Neutrophil (primary cell): ENCODE data around the gene DIDO1.

Experiments
- H3K27ac ChIP-seq: fragments of 200-600 bp; sonication (generic); 2 replicates; pipeline ENCODE4 v1.5.1; 2016; ENCODE audit warnings: mild to moderate bottlenecking, moderate library complexity
- H3K27me3 ChIP-seq: fragments of 200-600 bp; sonication (generic); 2 replicates; pipeline ENCODE4 v1.6.0; 2016; ENCODE audit warnings: mild to moderate bottlenecking
- H3K36me3 ChIP-seq: fragments of 200-600 bp; sonication (generic); 2 replicates; pipeline ENCODE4 v1.5.1; 2017
- H3K4me1 ChIP-seq, 2 experiments: fragments of 200-600 bp in 1 of 2; sonication (generic) in 1 of 2; 1 replicate in 1 of 2; 2 replicates in 1 of 2; pipeline versions ENCODE4 v1.5.1 to v1.6.1; 2013 to 2016; ENCODE audit warnings: low read depth in 1 of 2, low read length in 1 of 2, mild to moderate bottlenecking in 1 of 2, moderate library complexity in 1 of 2; ENCODE audit not compliant: control insufficient read depth in 1 of 2, insufficient read depth in 1 of 2
- H3K4me3 ChIP-seq, 2 experiments: fragments of 200-600 bp in 1 of 2; sonication (generic) in 1 of 2; 1 replicate in 1 of 2; 2 replicates in 1 of 2; pipeline ENCODE4 v1.5.1; 2013 to 2016; ENCODE audit warnings: low read depth in 1 of 2, low read length in 1 of 2, mild to moderate bottlenecking in 1 of 2, moderate library complexity in 1 of 2
- H3K9me3 ChIP-seq: fragments of 200-600 bp; sonication (generic); 2 replicates; pipeline ENCODE4 v1.5.1; 2016
- CTCF ChIP-seq: fragments of 200-600 bp; sonication (generic); IDR thresholded peaks from 2 replicates; pipeline ENCODE4 v1.5.1; 2016; ENCODE audit warnings: antibody characterized with exemption

DIDO1 gene

DNA sequence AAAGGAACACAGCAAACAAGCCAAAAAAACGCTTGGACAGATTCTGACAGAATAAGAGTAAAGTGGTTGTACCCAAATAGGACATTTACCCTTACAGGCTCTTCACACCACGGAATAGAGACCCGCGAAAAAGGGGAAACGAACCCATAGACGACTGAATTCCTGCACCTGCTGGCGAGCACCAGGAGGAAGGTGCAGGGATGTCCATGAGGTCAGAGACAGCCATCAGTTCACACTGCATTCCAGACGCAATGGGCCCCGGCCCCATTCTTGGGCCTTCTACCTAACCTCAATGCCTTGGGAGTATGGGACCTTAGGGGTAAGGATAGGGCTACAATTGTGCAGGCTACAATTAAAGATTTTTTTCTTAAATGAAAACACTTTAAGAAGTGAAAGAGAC lies 5.2 kb upstream of the DIDO1 start:
- peaks cover 28 to 35% of the 10 kb centered on the region in 2 experiments for H3K4me1 ChIP-seq
- no peaks in the 10 kb centered on the region for H3K36me3 ChIP-seq
- H3K9me3 ChIP-seq: no peaks in the 10 kb centered on the region
- H3K4me3 ChIP-seq: no peak overlapping the region
- no peaks in the 10 kb centered on the region for H3K27me3 ChIP-seq
- no peak for TF ChIP-seq CTCF
- H3K27ac ChIP-seq: no peak overlapping the region

GRCh38 chr20:62929051-62929538 lies 2.8 kb upstream of the DIDO1 start:
- Histone ChIP-seq H3K4me3 (peak overlapping the region; percentile 69 to 91), H3K36me3 (no peaks in the 10 kb centered on the region), H3K27me3 (no peaks in the 10 kb centered on the region), H3K27ac (peak overlapping the region; percentile 88), H3K4me1 (peaks cover 46 to 49% of the 10 kb centered on the region in 2 experiments), H3K9me3 (no peaks in the 10 kb centered on the region)
- TF ChIP-seq CTCF: no peak

- peak overlapping the region; percentile 88 for H3K27ac ChIP-seq
- peaks cover 51 to 56% of the 10 kb centered on the region in 2 experiments for H3K4me1 ChIP-seq
- no peak for TF ChIP-seq CTCF
These were observed 2.1 kb upstream of the DIDO1 start for GRCh38 chr20:62928246-62928939.

GRCh38 chr20:62927128-62927705 lies 912 bp upstream of the DIDO1 start:
- no peaks in the 10 kb centered on the region for H3K36me3 ChIP-seq
- peak overlapping the region; percentile 88 for H3K27ac ChIP-seq
- H3K4me1 ChIP-seq: peaks cover 51 to 67% of the 10 kb centered on the region in 2 experiments
- peak overlapping the region; percentile 93 to 95 for H3K4me3 ChIP-seq
- no peaks in the 10 kb centered on the region for H3K27me3 ChIP-seq
- H3K9me3 ChIP-seq: no peaks in the 10 kb centered on the region
- TF ChIP-seq CTCF: no peak

More at GRCh38 chr20:62928246-62928939, 2.1 kb upstream of the DIDO1 start:
- Histone ChIP-seq H3K9me3 (no peaks in the 10 kb centered on the region), H3K36me3 (no peaks in the 10 kb centered on the region), H3K27me3 (no peaks in the 10 kb centered on the region), H3K4me3 (peak overlapping the region; percentile 69 to 91)

GRCh38 chr20:62925420-62926228 lies 681 bp downstream of the DIDO1 start:
- Histone ChIP-seq H3K9me3 (no peaks in the 10 kb centered on the region), H3K4me3 (peak overlapping the region; percentile 93 to 95), H3K4me1 (peaks cover 56 to 75% of the 10 kb centered on the region in 2 experiments), H3K36me3 (no peaks in the 10 kb centered on the region), H3K27ac (peak overlapping the region; percentile 88), H3K27me3 (no peaks in the 10 kb centered on the region)
- TF ChIP-seq CTCF: no peak
